GM18870 (cell line): ENCODE results near the gene ERAP2.

Source experiments
- ATAC-seq: cut with Tn5 transposase; IDR thresholded peaks from one replicate; pipeline ENCODE4 v1.9.1; 2021; ENCODE audit warnings: moderate library complexity; ENCODE audit not compliant: unreplicated experiment

The ERAP2 gene

GRCh38 chr5:96957254-96958049, 81.2 kb downstream of the ERAP2 start:
- peak; percentile 47 for ATAC-seq

GRCh38 chr5:96958977-96959376, 82.7 kb downstream of the ERAP2 start:
- ATAC-seq = no peak

GRCh38 chr5:96961053-96961452, 84.8 kb downstream of the ERAP2 start:
- peak; percentile 51 for ATAC-seq

DNA sequence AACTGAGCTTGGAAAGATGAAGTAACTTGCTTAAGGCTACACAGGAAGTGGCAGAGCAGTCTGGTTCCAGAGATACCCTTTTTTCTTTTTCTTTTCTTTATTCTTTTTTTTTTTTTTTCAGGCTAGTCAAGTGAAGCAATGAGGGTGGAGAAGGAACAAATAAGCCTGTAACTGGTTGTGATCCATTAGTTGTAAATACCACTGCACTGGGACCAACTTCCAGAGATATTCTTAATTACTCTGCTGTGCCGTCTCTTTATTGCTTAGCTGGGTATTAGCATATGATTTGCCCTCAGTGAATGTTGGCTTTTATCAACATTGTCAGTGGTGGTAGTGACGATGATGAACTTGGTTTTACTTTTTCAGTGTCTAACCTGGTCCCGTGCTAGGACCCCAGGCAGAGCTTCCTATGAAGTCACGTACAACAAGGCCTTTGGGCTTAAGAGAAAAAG, 86.3 kb downstream of the ERAP2 start:
- ATAC-seq = no peak

- ATAC-seq = peak; percentile 66
Observed at GRCh38 chr5:96963267-96963666, 87.0 kb downstream of the ERAP2 start.

- no peak for ATAC-seq
Observed at GRCh38 chr5:96966801-96967200, 90.5 kb downstream of the ERAP2 start.

DNA sequence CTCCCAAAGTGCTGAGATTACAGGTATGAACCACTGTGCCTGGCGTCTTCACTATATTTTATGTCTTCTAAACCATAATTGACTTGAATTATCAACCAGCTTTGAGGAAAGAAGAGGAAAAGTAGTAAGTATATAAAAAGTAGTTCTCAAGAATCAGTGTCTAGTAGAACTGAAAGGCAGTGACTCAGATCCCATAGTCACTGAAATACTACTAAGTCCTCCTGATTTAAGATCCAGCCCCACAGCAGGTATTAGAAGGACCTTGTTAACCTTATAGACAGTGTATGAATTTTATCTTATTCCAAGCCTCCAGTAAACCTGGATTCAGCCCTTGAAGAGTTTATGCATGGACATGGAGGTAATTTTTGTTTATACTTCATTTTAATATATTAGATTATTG, 91.1 kb downstream of the ERAP2 start:
- ATAC-seq = no peak

- no peak for ATAC-seq
Observed at GRCh38 chr5:96968074-96968473, 91.8 kb downstream of the ERAP2 start.

DNA sequence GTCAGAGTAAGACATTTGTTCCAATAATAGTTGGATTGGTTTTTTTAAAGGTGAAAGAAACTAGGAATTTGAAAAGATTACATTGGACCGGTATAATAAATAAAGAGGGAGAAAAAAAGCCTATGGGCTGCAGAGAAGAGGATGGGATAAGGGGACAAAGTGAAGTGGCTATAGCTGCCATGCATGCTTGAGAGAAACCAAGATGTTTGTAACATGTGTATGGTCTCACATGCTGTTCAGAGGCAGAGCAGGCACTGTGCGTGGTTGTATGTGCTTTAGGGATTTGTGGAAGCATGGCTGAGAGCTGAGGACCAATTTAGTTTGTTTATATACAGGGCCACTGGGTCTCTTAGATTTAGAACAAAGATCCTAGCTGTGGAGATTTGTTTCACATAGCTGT, 92.3 kb downstream of the ERAP2 start:
- no peak for ATAC-seq
